CD4-positive, alpha-beta memory T cell (primary cell): Measurements from ENCODE around the gene PTPRD. TPM values are rescaled to one million over a fixed set of nuclear protein-coding genes. Genes with fewer than 3 reads are reported as not detected.
"Not testable (repeated sequence)": the region's sequence is repeated elsewhere in the genome, so short reads cannot be mapped to it uniquely, and the experiment has no call there.

Experiments used
- CTCF ChIA-PET: fragments of 350-600 bp; sonication (Branson Sonifier 250); formaldehyde crosslinking; loops from one replicate; lab custom pipeline; 2021; ENCODE audit warnings: inconsistent platforms; ENCODE audit not compliant: partially characterized antibody; lab: Charles Lee
- POLR2A ChIA-PET: fragments of 350-600 bp; sonication (Branson Sonifier 250); formaldehyde crosslinking; loops from one replicate; lab custom pipeline; 2021; ENCODE audit not compliant: partially characterized antibody; lab: Charles Lee
- DNase-seq, 5 donors: peaks; one replicate each; pipeline versions ENCODE4 v3.0.0 to v3.0.0-alpha.2; 2020 to 2022; ENCODE audit warnings: mixed read lengths in 1 of 5
- H3K27ac ChIP-seq: one replicate; pipeline ENCODE4 v1.7.0; 2013; ENCODE audit warnings: low read depth, low read length
- H3K27me3 ChIP-seq: 2 replicates; pipeline ENCODE4 v1.7.0; 2013; ENCODE audit warnings: mild to moderate bottlenecking, low read length, moderate library complexity; ENCODE audit not compliant: insufficient read depth
- H3K36me3 ChIP-seq: 2 replicates; pipeline ENCODE4 v1.7.0; 2013; ENCODE audit warnings: mild to moderate bottlenecking, low read length, moderate library complexity; ENCODE audit not compliant: insufficient read depth
- H3K4me1 ChIP-seq: 2 replicates; pipeline ENCODE4 v1.7.0; 2013; ENCODE audit warnings: mild to moderate bottlenecking, low read length, moderate library complexity; ENCODE audit not compliant: insufficient read depth
- H3K4me3 ChIP-seq, 2 donors: one replicate each; pipeline ENCODE4 v1.7.0; 2013; ENCODE audit warnings: low read length in 2 of 2, mild to moderate bottlenecking in 1 of 2
- H3K9me3 ChIP-seq, 2 donors: one replicate each; pipeline ENCODE4 v1.7.0; 2013; ENCODE audit warnings: low read length in 2 of 2, control low read depth in 1 of 2; ENCODE audit not compliant: control insufficient read depth in 1 of 2
- H3K27ac Mint-ChIP-seq, 7 donors: one replicate each; pipeline ENCODE4 v1.8.0; 2020 to 2021; ENCODE audit warnings: mixed read lengths in 7 of 7, mild to moderate bottlenecking in 6 of 7, inconsistent platforms in 3 of 7, moderate library complexity in 3 of 7
- H3K27me3 Mint-ChIP-seq, 2 donors: one replicate each; pipeline ENCODE4 v1.8.0; 2020 to 2021; ENCODE audit warnings: mixed read lengths in 2 of 2
- H3K36me3 Mint-ChIP-seq, 2 donors: one replicate each; pipeline ENCODE4 v1.8.0; 2020 to 2021; ENCODE audit warnings: mixed read lengths in 2 of 2, inconsistent platforms in 1 of 2, mild to moderate bottlenecking in 1 of 2
- H3K4me1 Mint-ChIP-seq, 4 donors: one replicate each; pipeline ENCODE4 v1.8.0; 2020 to 2021; ENCODE audit warnings: mixed read lengths in 4 of 4, mild to moderate bottlenecking in 1 of 4
- H3K4me3 Mint-ChIP-seq, 8 donors: one replicate each; pipeline ENCODE4 v1.8.0; 2020 to 2021; ENCODE audit warnings: mixed read lengths in 8 of 8, mild to moderate bottlenecking in 7 of 8, moderate library complexity in 6 of 8, inconsistent platforms in 3 of 8
- H3K9me3 Mint-ChIP-seq, 8 donors: one replicate each; pipeline ENCODE4 v1.8.0; 2020 to 2021; ENCODE audit warnings: mixed read lengths in 8 of 8, mild to moderate bottlenecking in 5 of 8, inconsistent platforms in 3 of 8, moderate library complexity in 1 of 8
- intact Hi-C: fragments of 100-400 bp; cut with micrococcal nuclease; formaldehyde crosslinking; loops from one replicate; pipeline ENCODE4 v1.15.1; 2023
- polyA plus RNA-seq, 2 donors: library from polyadenylated mRNA; unstranded; fragments of 300-500 nt; fragmentation: Illumina TruSeq; gene quantifications; one replicate each; pipeline ENCODE4 v1.2.3, GENCODE V29; 2021
- total RNA-seq, 2 experiments: library from RNA; stranded (reverse); gene quantifications; one replicate each; pipeline ENCODE4 v1.2.3, GENCODE V29; 2021

Gene PTPRD
- total and polyA plus RNA-seq, 4 experiments from 2014 or later, result not detected

GRCh38 chr9:8708728-8709127 lies 1904.1 kb downstream of the PTPRD start:
- Mint-ChIP-seq H3K27me3 (peaks cover 0 to 4% of the 10 kb centered on the region in 2 donors), H3K27ac (no peak overlapping the region), H3K36me3 (no peaks in the 10 kb centered on the region), H3K4me1 (no peaks in the 10 kb centered on the region), H3K4me3 (no peak overlapping the region), H3K9me3 (no peaks in the 10 kb centered on the region)
- no peaks in the 10 kb centered on the region for H3K27me3 ChIP-seq
- DNase-seq, result no peak
- no peak overlapping the region for H3K4me3 ChIP-seq
- H3K27ac ChIP-seq, result no peak overlapping the region
- ChIA-PET CTCF (interaction anchor here (0.7 kb wide), 1 partner anchor 25 kb away, joined by 5 read pairs; no protein-coding TSS in a partner anchor), POLR2A (no interaction called here)
- H3K36me3 ChIP-seq, result no peaks in the 10 kb centered on the region
- no peaks in the 10 kb centered on the region for H3K4me1 ChIP-seq
- intact Hi-C loops, result no loop called here
- no peaks in the 10 kb centered on the region for H3K9me3 ChIP-seq

DNA sequence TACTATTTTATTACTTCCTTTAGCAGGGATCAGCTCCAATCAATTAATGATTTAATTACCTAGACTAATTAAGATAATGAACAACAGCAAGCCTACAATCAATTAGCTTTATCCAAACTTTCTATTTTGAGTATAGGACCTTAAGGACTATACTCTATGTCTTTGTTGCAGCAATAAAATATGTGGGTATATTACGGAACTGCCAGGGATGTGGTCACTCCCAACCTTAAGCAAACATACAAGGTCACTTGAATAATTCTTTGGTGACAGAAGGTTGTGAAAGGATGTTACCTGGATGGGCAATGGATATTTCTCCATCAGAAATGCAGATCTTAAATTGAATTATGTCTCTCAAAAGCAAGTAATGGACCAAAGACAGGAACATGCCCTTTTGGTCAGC lies 1905.8 kb downstream of the PTPRD start:
- H3K4me3 Mint-ChIP-seq, result no peak overlapping the region
- H3K9me3 Mint-ChIP-seq, result no peaks in the 10 kb centered on the region
- no peaks in the 10 kb centered on the region for H3K4me1 ChIP-seq
- H3K36me3 Mint-ChIP-seq, result no peaks in the 10 kb centered on the region
- no peaks in the 10 kb centered on the region for H3K4me1 Mint-ChIP-seq
- POLR2A ChIA-PET, result no interaction called here
- no peaks in the 10 kb centered on the region for H3K9me3 ChIP-seq
- H3K27me3 ChIP-seq, result no peaks in the 10 kb centered on the region
- CTCF ChIA-PET, result no interaction called here
- peaks cover 0 to 5% of the 10 kb centered on the region in 2 donors for H3K27me3 Mint-ChIP-seq
- no peak overlapping the region for H3K27ac Mint-ChIP-seq
- no peaks in the 10 kb centered on the region for H3K36me3 ChIP-seq
- intact Hi-C loops, result no loop called here
- no peak overlapping the region for H3K27ac ChIP-seq
- no peak overlapping the region for H3K4me3 ChIP-seq
- DNase-seq, result no peak

DNA sequence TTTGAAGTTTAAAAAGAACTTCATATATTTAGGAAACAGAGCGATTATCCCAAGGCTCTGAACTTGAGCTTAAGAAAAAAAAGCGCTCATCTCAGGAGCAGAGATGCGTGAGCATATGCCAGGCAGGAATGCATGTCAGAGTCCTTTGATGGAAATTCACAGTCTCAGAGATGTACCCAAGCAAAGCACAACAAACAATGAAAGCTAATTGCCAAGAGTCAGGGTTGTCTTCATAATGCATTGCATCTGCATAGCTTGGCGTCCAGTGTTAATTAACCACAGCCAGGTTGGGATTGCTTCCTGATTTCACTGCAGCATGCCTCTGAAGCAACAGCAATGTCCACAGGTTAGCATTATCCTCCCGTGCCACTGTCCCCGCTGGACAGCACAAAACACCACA lies 1906.3 kb downstream of the PTPRD start:
- Histone ChIP-seq H3K36me3 (no peaks in the 10 kb centered on the region), H3K4me3 (no peak overlapping the region), H3K9me3 (no peaks in the 10 kb centered on the region), H3K4me1 (no peaks in the 10 kb centered on the region), H3K27me3 (no peaks in the 10 kb centered on the region), H3K27ac (no peak overlapping the region)
- intact Hi-C loops, result no loop called here
- Mint-ChIP-seq H3K4me3 (no peak overlapping the region), H3K9me3 (no peaks in the 10 kb centered on the region), H3K27ac (no peak overlapping the region), H3K4me1 (no peaks in the 10 kb centered on the region), H3K27me3 (peaks cover 1 to 5% of the 10 kb centered on the region in 2 donors), H3K36me3 (no peaks in the 10 kb centered on the region)
- DNase-seq, result no peak
- ChIA-PET CTCF (no interaction called here), POLR2A (no interaction called here)

DNA sequence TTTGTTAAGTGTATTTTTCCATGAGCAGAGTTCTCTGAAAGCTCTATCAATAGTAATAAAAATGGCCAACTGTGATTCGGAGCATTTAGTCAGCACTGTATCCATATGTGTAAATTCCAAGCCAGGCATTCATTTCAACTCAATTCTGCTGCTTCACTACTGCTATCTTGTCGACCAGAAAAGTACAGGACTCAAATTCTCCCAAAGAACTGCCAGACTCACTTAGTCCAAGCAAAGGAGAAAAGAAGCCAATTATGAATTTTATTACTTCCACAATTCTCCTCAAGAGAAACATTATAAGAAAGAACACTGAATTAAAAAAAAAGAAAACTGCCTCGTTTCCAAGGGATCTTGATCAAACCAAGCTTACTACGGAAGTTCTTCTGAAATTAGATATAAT lies 1906.9 kb downstream of the PTPRD start:
- H3K9me3 ChIP-seq, result no peaks in the 10 kb centered on the region
- no peak overlapping the region for H3K4me3 ChIP-seq
- Mint-ChIP-seq H3K27ac (no peak overlapping the region), H3K36me3 (no peaks in the 10 kb centered on the region), H3K4me1 (no peaks in the 10 kb centered on the region), H3K27me3 (peaks cover 2 to 5% of the 10 kb centered on the region in 2 donors), H3K9me3 (no peaks in the 10 kb centered on the region), H3K4me3 (no peak overlapping the region)
- no peaks in the 10 kb centered on the region for H3K4me1 ChIP-seq
- CTCF ChIA-PET, result no interaction called here
- POLR2A ChIA-PET, result no interaction called here
- no peak overlapping the region for H3K27ac ChIP-seq
- no peak for DNase-seq
- H3K27me3 ChIP-seq, result no peaks in the 10 kb centered on the region
- H3K36me3 ChIP-seq, result no peaks in the 10 kb centered on the region
- intact Hi-C loops, result loop anchor here (1.0 kb wide), 1 partner anchor 11 kb away; no protein-coding TSS in a partner anchor

DNA sequence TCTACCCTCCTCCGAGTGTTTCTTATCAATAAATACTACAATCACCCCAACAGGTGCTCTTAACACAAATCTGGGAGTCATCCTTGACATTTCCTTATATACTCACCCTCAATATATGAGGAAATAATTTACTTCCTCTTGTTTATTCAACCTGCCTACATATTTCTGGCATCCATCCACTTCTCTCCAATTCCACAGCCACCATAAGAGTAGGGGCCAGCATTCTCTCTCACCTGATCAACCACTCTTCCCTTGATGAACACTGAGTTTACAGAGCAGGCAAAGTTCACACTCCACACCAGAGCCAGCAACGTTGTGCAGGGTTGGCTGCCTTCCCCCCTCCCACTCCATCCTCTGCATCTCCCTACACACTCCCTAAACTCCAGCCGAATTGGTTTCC lies 1908.9 kb downstream of the PTPRD start:
- H3K9me3 Mint-ChIP-seq, result no peaks in the 10 kb centered on the region
- H3K27me3 Mint-ChIP-seq, result peaks cover 2 to 5% of the 10 kb centered on the region in 2 donors
- H3K9me3 ChIP-seq, result no peaks in the 10 kb centered on the region
- no peaks in the 10 kb centered on the region for H3K36me3 ChIP-seq
- ChIA-PET CTCF (no interaction called here), POLR2A (no interaction called here)
- no peaks in the 10 kb centered on the region for H3K4me1 Mint-ChIP-seq
- no peaks in the 10 kb centered on the region for H3K4me1 ChIP-seq
- no peak overlapping the region for H3K27ac ChIP-seq
- DNase-seq, result no peak
- no peak overlapping the region for H3K4me3 ChIP-seq
- H3K27me3 ChIP-seq, result no peaks in the 10 kb centered on the region
- H3K36me3 Mint-ChIP-seq, result no peaks in the 10 kb centered on the region
- no peak overlapping the region for H3K4me3 Mint-ChIP-seq
- no peak overlapping the region for H3K27ac Mint-ChIP-seq
- intact Hi-C loops, result no loop called here

DNA sequence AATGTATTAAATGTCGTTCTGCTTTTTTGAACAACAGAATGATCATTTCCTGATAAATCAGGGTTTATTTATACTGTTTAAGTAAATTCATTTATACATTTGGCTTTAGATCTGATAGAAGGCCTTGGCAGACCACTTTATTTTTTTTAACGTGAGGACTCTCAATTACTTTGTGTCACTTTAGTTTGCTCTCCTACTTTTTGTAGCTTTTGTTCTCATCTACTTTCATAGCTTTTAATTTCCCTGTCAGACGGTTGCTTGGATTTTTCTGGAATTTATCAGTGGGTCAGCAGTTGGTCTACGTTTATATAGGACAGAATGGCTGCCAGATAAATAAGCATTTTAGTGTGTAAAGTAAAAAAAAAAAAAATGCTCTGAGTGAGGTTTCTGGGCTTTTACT lies 1910.9 kb downstream of the PTPRD start:
- Mint-ChIP-seq H3K4me1 (no peaks in the 10 kb centered on the region), H3K36me3 (no peaks in the 10 kb centered on the region), H3K9me3 (no peaks in the 10 kb centered on the region), H3K27ac (no peak overlapping the region), H3K4me3 (no peak overlapping the region), H3K27me3 (peaks cover 2 to 5% of the 10 kb centered on the region in 2 donors)
- ChIA-PET CTCF (no interaction called here), POLR2A (no interaction called here)
- H3K9me3 ChIP-seq, result no peaks in the 10 kb centered on the region
- no peaks in the 10 kb centered on the region for H3K4me1 ChIP-seq
- H3K4me3 ChIP-seq, result no peak overlapping the region
- DNase-seq, result no peak
- H3K27me3 ChIP-seq, result no peaks in the 10 kb centered on the region
- no peaks in the 10 kb centered on the region for H3K36me3 ChIP-seq
- intact Hi-C loops, result no loop called here
- H3K27ac ChIP-seq, result no peak overlapping the region

- H3K36me3 Mint-ChIP-seq, H3K4me1 ChIP-seq, H3K9me3 Mint-ChIP-seq, intact Hi-C loops, H3K4me3 Mint-ChIP-seq, H3K36me3 ChIP-seq, H3K27me3 ChIP-seq, DNase-seq, H3K9me3 ChIP-seq, H3K27ac Mint-ChIP-seq, H3K27ac ChIP-seq, H3K4me3 ChIP-seq, H3K4me1 Mint-ChIP-seq, POLR2A ChIA-PET, H3K27me3 Mint-ChIP-seq, CTCF ChIA-PET: not testable (repeated sequence)
These were observed 1915.2 kb downstream of the PTPRD start for GRCh38 chr9:8697565-8697964.

GRCh38 chr9:8696516-8696915 lies 1916.3 kb downstream of the PTPRD start:
- Mint-ChIP-seq H3K4me1 (no peaks in the 10 kb centered on the region), H3K9me3 (peaks cover 0 to 2% (median 0%) of the 10 kb centered on the region in 8 donors), H3K27me3 (peaks cover under 1 to 3% of the 10 kb centered on the region in 2 donors), H3K36me3 (no peaks in the 10 kb centered on the region), H3K4me3 (no peak overlapping the region), H3K27ac (no peak overlapping the region)
- ChIA-PET POLR2A (no interaction called here), CTCF (interaction anchor here (0.7 kb wide), 1 partner anchor 141 kb away, joined by 3 read pairs; no protein-coding TSS in a partner anchor)
- Histone ChIP-seq H3K36me3 (no peaks in the 10 kb centered on the region), H3K4me3 (no peak overlapping the region), H3K4me1 (no peaks in the 10 kb centered on the region), H3K27me3 (no peaks in the 10 kb centered on the region), H3K27ac (no peak overlapping the region), H3K9me3 (no peaks in the 10 kb centered on the region)
- no peak for DNase-seq
- intact Hi-C loops, result no loop called here
